Keratinocyte (primary cell): ENCODE results near the gene MAGEA4. TPM values are rescaled to one million over a fixed set of nuclear protein-coding genes. Genes with fewer than 3 reads are reported as not detected.

ENCODE experiments used
- DNase-seq: peaks from one replicate; pipeline ENCODE4 v3.0.0-alpha.2; 2011; ENCODE audit warnings: low read depth, missing footprints, low spot score
- FAIRE-seq: peaks from 2 replicates; lab custom pipeline; 2011; peaks lifted over from hg19 to GRCh38; lab: Jason Lieb, UNC
- H2AFZ ChIP-seq: 2 replicates; pipeline ENCODE4 v1.6.0; 2012; ENCODE audit warnings: low read length, control low read depth, inconsistent platforms; ENCODE audit not compliant: control insufficient read depth
- H3K27ac ChIP-seq: 2 replicates; pipeline ENCODE4 v1.5.1; 2011; ENCODE audit warnings: low read length; ENCODE audit not compliant: control insufficient read depth, insufficient read depth
- H3K27me3 ChIP-seq: 3 replicates; pipeline ENCODE4 v1.6.0; 2011; ENCODE audit warnings: low read length; ENCODE audit not compliant: control insufficient read depth, insufficient read depth; ENCODE audit errors: extremely low read depth
- H3K36me3 ChIP-seq, 2 experiments: 2 replicates in 1 of 2; 3 replicates in 1 of 2; pipeline ENCODE4 v1.5.1; 2011; ENCODE audit warnings: low read length in 2 of 2, mild to moderate bottlenecking in 1 of 2; ENCODE audit not compliant: control insufficient read depth in 2 of 2, insufficient read depth in 2 of 2; ENCODE audit errors: extremely low read depth in 1 of 2
- H3K4me1 ChIP-seq: 3 replicates; pipeline ENCODE4 v1.5.1; 2011; ENCODE audit warnings: low read length; ENCODE audit not compliant: control insufficient read depth, insufficient read depth; ENCODE audit errors: extremely low read depth
- H3K4me2 ChIP-seq: 3 replicates; pipeline ENCODE4 v1.6.0; 2011; ENCODE audit warnings: low read depth, low read length; ENCODE audit not compliant: control insufficient read depth, insufficient read depth; ENCODE audit errors: extremely low read depth
- H3K4me3 ChIP-seq, 3 experiments: fragments of 200-600 bp in 1 of 3; sonication (generic) in 1 of 3; 2 replicates in 2 of 3; 3 replicates in 1 of 3; pipeline ENCODE4 v1.5.1; 2011 to 2016; ENCODE audit warnings: low read length in 3 of 3, mild to moderate bottlenecking in 3 of 3, control low read depth in 2 of 3, inconsistent platforms in 1 of 3, low read depth in 1 of 3, mixed read lengths in 1 of 3, mixed run types in 1 of 3, moderate library complexity in 1 of 3; ENCODE audit not compliant: control insufficient read depth in 2 of 3, insufficient read depth in 2 of 3; ENCODE audit errors: extremely low read depth in 1 of 3
- H3K79me2 ChIP-seq: 2 replicates; pipeline ENCODE4 v1.6.0; 2012; ENCODE audit warnings: low read length; ENCODE audit not compliant: control insufficient read depth, insufficient read depth
- H3K9ac ChIP-seq: 3 replicates; pipeline ENCODE4 v1.6.0; 2011; ENCODE audit warnings: low read length; ENCODE audit not compliant: control insufficient read depth, insufficient read depth; ENCODE audit errors: extremely low read depth
- H3K9me1 ChIP-seq: 3 replicates; pipeline ENCODE4 v1.6.0; 2011; ENCODE audit warnings: low read length; ENCODE audit not compliant: control insufficient read depth, insufficient read depth; ENCODE audit errors: extremely low read depth
- H3K9me3 ChIP-seq: 2 replicates; pipeline ENCODE4 v1.5.1; 2012; ENCODE audit warnings: low read depth, low read length; ENCODE audit not compliant: control insufficient read depth
- H4K20me1 ChIP-seq: 3 replicates; pipeline ENCODE4 v1.6.0; 2011; ENCODE audit warnings: low read length; ENCODE audit not compliant: control insufficient read depth, insufficient read depth; ENCODE audit errors: extremely low read depth
- EZH2 ChIP-seq: IDR thresholded peaks from one replicate; pipeline ENCODE4 v1.6.1; 2012; ENCODE audit warnings: inconsistent platforms, mild to moderate bottlenecking, low read length, moderate library complexity
- dilution Hi-C: fragments of 300-500 bp; cut with MboI; formaldehyde crosslinking; loops from one replicate; pipeline ENCODE4 v1.7.0; 2020; ENCODE audit warnings: low sequenced_read_pairs; ENCODE audit not compliant: extremely low pct_ligation_motif_present
- polyA plus RNA-seq, 5 experiments: library from polyadenylated mRNA; depleted of rRNA in 3 of 5; stranded (reverse) in 3 of 5; stranded (forward) in 1 of 5; unstranded in 1 of 5; fragments of >200 nt; gene quantifications; 1 replicate in 1 of 5; 2 replicates in 3 of 5; 3 replicates in 1 of 5; pipeline versions ENCODE4 v1.2.1 to v1.2.3, GENCODE V29; 2011 to 2012; ENCODE audit warnings: missing spikeins in 2 of 5, low read depth in 1 of 5, low replicate concordance in 1 of 5
- TF ChIP-seq, protein P1 (sequence below), 3 experiments: IDR thresholded peaks in 1 of 3; conservative IDR thresholded peaks in 1 of 3; optimal IDR thresholded peaks in 1 of 3; 2 replicates in 2 of 3; 3 replicates in 1 of 3; pipeline versions ENCODE3 to v1.5.1; 2011; ENCODE audit warnings: low read length in 3 of 3, mild to moderate bottlenecking in 3 of 3, moderate library complexity in 2 of 3, control low read depth in 1 of 3, inconsistent platforms in 1 of 3; ENCODE audit not compliant: insufficient read depth in 2 of 3; ENCODE audit errors: extremely low read depth in 1 of 3

MAGEA4 gene
- polyA plus RNA-seq, 1 donor (not counting 4 experiments of a cell fraction or from before 2014, with no cell fraction given), result not detected

DNA sequence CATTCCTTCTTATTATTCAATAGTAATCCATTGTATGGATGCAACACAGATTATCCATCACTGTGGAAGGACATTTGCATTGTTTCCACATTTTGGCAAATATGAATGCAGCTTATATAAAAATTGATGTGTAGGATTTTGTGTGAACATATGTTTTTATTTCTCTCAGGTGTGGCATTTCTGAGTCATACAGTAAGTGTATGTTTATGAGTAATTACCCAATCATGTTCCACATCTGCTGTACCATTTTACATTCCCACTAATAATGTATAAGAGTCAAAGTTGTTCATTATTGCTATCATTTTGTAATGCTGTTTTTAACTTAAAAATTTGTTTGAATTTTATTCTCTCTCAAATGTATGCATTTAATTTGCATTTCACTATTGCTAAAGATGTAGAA lies 25.5 kb downstream of the MAGEA4 start:
- H3K27me3 ChIP-seq, result no peaks in the 10 kb centered on the region
- no peak for FAIRE-seq

DNA sequence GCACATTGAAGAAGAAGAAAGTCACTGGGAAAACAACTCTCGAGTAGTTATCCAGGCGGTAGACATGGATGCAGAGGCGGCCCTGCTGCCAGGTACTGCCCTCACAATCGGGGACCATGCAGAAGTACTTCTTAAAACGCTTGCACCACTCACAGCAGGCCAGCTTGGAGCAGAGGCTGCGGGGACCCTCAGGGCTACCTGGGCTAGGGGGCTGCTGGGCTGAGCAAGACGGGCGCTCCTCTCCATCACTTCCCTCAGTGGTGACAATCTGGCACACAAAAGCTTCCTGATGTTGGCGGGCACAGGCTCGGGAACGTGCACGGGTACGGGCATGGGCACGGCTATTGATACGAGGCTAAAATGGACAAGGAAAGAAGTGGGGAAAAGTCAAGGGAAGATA lies 42.0 kb downstream of the MAGEA4 start:
- no peaks in the 10 kb centered on the region for H4K20me1 ChIP-seq
- TF ChIP-seq EZH2, result no peak
- TF ChIP-seq, protein P1, sequence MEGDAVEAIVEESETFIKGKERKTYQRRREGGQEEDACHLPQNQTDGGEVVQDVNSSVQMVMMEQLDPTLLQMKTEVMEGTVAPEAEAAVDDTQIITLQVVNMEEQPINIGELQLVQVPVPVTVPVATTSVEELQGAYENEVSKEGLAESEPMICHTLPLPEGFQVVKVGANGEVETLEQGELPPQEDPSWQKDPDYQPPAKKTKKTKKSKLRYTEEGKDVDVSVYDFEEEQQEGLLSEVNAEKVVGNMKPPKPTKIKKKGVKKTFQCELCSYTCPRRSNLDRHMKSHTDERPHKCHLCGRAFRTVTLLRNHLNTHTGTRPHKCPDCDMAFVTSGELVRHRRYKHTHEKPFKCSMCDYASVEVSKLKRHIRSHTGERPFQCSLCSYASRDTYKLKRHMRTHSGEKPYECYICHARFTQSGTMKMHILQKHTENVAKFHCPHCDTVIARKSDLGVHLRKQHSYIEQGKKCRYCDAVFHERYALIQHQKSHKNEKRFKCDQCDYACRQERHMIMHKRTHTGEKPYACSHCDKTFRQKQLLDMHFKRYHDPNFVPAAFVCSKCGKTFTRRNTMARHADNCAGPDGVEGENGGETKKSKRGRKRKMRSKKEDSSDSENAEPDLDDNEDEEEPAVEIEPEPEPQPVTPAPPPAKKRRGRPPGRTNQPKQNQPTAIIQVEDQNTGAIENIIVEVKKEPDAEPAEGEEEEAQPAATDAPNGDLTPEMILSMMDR (optimal IDR thresholded peaks at IDR 0.05 in 1 of 3, IDR thresholded peaks at IDR 0.05 in 1 of 3, conservative IDR thresholded peaks at IDR 0.05 in 1 of 3; ENCODE audit: extremely low read depth in 1 of 3, insufficient read depth in 2 of 3, low read length in 3 of 3), result no peak
- no peak overlapping the region for H3K27ac ChIP-seq
- no peak overlapping the region for H2AFZ ChIP-seq
- DNase-seq, result no peak
- H3K36me3 ChIP-seq, result peaks cover 0 to 30% of the 10 kb centered on the region in 2 experiments
- no peak for FAIRE-seq
- H3K9me1 ChIP-seq, result no peaks in the 10 kb centered on the region
- H3K4me2 ChIP-seq, result no peak overlapping the region
- H3K27me3 ChIP-seq, result no peaks in the 10 kb centered on the region
- no peak overlapping the region for H3K4me3 ChIP-seq
- dilution Hi-C loops, result no loop called here
- H3K4me1 ChIP-seq, result no peaks in the 10 kb centered on the region
- no peaks in the 10 kb centered on the region for H3K9me3 ChIP-seq
- H3K9ac ChIP-seq, result no peak overlapping the region
- H3K79me2 ChIP-seq, result no peaks in the 10 kb centered on the region

More for the DNA sequence above, 25.5 kb downstream of the MAGEA4 start:
- Histone ChIP-seq H3K79me2 (no peaks in the 10 kb centered on the region), H4K20me1 (no peaks in the 10 kb centered on the region), H3K9ac (no peak overlapping the region), H3K27ac (no peak overlapping the region), H2AFZ (no peak overlapping the region), H3K4me1 (no peaks in the 10 kb centered on the region), H3K9me1 (no peaks in the 10 kb centered on the region), H3K4me2 (no peak overlapping the region), H3K4me3 (no peak overlapping the region), H3K36me3 (no peaks in the 10 kb centered on the region), H3K9me3 (no peaks in the 10 kb centered on the region)
- dilution Hi-C loops, result no loop called here
- TF ChIP-seq, protein P1 (optimal IDR thresholded peaks at IDR 0.05 in 1 of 3, IDR thresholded peaks at IDR 0.05 in 1 of 3, conservative IDR thresholded peaks at IDR 0.05 in 1 of 3; ENCODE audit: extremely low read depth in 1 of 3, insufficient read depth in 2 of 3, low read length in 3 of 3), result no peak
- no peak for TF ChIP-seq EZH2
- no peak for DNase-seq
